HG02973 (cell line): ENCODE results near the gene ADCY2.
"Not testable (repeated sequence)": the region's sequence is repeated elsewhere in the genome, so short reads cannot be mapped to it uniquely, and the experiment has no call there.

ENCODE experiments used
- ATAC-seq: cut with Tn5 transposase; IDR thresholded peaks from one replicate; pipeline ENCODE4 v1.9.1; 2021; ENCODE audit warnings: moderate library complexity; ENCODE audit not compliant: unreplicated experiment

The ADCY2 gene

GRCh38 chr5:7395432-7395946 lies 449 bp upstream of the ADCY2 start:
- no peak for ATAC-seq

DNA sequence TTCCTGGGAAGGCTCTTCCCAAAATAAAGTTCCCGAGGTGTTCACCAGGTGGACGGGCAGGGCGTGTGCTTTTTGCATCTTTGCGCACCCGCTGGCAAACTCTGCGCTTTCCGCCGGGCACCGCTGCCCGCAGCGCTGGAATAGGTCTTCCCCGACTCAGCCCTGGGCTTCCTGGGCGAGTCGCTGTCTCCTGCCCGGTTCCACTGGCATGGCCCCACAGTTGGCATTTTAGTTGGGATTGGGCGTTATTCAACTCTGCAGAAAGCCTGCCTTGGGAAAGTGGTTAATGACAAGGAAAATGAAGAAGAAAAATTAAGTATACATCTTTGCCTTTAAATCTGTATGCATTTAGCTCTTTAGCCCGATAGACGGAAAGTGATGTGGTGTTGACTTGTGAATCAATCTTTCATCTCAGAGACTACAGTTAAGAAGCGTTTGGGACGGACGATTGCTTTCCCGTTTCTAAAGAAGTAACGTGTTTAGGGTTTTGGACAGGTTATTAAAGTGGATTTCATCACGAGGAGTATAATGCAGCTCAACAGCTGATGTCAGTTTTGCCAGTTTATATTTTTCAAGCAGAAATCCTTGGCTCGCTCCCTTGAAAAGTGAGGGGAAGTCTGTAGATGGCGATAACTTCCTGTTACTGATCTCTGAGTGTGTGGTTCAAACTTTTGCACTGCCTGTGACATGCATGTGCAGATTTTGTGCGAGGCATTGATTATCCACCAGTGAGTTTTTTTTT lies 946 bp downstream of the ADCY2 start:
- no peak for ATAC-seq

GRCh38 chr5:7397937-7398336 lies 2.0 kb downstream of the ADCY2 start:
- no peak for ATAC-seq

GRCh38 chr5:7398596-7399280 lies 2.8 kb downstream of the ADCY2 start:
- no peak for ATAC-seq

- no peak for ATAC-seq
These were observed 9.3 kb downstream of the ADCY2 start for GRCh38 chr5:7405277-7405676.

GRCh38 chr5:7410936-7411511 lies 15.1 kb downstream of the ADCY2 start:
- ATAC-seq = no peak

DNA sequence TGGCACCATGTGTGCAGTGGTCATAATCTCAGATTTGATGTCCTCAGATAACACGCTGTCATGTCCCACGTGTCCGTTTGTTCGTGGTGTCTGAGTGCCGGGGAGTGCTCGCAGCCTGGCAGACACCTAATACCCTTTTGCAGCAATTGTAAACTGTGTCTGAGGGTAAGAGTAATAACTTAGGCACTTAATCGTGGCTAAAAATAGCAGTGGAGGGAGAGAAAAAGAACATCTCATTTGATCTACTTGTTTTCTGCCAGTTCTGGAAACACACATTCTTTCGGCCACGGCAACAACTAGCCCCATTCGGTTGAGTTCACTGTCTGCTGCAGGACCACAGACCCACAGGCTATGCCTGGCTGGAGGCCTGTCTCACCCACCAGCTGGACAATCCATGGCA lies 16.5 kb downstream of the ADCY2 start:
- no peak for ATAC-seq

GRCh38 chr5:7415123-7415522 lies 19.2 kb downstream of the ADCY2 start:
- no peak for ATAC-seq

DNA sequence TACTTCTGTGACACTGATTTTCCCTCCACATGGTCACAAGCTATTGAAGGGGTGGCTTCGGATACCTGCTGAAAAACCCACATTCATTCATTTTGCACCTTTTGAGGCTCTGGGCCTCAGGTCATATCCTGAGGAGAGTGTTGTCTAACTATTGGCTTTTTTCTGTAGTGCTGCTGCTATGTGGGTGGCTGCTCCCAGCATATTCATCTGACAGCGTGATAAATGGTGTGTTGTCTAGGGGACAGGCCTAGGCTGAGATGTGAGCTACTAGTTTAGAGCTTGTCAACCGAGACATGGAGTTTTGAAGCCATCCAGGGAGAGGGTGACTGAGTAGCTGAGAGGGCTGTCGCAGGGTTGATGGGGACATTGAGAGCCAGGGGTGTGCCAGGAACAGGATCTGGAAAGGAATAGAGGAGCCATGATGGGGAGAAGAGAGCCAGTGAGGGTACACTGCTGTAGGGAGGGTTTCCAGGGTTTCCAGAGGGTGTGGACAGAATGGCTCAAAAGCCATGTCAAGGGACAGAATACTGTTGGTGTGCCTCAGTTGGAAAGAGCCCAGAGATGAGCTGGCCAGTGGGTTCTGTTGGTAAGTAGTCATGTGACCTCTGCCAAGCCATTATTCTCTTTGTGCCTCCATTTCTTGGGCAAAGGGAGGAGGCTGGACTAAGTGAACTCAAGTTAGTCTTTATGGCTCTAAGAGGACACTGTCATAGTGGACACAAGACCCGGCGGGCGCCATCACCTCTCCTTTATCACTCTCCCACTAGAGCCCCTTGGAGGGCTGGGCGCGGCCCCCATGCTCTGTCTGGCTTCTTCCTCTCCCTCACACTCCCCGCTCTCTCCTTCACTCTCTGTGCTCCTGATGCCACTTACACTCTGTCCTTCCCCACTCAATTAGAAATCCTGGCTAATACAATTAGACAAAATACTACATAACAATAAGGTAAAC lies 19.9 kb downstream of the ADCY2 start:
- ATAC-seq = no peak

DNA sequence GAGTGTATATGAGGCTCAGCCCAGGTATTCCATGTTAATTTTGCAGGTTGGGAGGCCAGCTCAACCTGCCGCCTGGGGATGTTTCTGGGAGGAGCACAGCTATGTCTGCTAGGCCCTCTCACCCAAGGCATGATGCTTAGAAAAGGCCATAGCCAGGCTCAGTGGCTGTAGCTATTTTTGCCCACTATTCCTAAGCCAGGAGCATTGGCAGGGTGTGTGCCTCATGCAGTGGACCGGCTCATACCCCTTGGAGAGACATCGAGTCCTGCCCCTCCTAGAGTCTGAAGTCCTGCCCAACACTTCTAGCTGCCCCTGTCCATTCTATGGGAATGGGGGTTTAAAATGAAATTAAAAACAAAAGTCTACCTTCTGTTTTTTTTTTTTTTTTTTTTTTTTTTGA lies 22.3 kb downstream of the ADCY2 start:
- no peak for ATAC-seq

DNA sequence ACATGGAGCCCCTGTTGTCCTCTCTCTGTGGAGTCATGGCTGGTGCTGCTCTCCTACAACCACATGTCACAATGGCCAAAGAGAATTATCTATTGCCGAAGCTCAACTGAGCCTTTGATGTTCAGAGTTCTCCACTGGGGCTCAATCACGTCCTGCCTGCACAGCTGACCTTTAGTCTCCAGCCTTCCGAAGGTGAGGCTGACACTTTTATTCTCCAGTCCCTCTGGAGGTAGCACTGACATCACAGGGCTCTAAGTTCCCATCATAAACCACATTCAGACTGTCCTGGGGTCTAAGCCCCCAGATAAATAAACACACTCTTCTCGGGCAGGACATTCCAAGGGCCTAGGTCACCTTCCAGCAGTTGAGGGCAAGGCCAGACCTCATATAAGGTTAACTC lies 23.4 kb downstream of the ADCY2 start:
- no peak for ATAC-seq

DNA sequence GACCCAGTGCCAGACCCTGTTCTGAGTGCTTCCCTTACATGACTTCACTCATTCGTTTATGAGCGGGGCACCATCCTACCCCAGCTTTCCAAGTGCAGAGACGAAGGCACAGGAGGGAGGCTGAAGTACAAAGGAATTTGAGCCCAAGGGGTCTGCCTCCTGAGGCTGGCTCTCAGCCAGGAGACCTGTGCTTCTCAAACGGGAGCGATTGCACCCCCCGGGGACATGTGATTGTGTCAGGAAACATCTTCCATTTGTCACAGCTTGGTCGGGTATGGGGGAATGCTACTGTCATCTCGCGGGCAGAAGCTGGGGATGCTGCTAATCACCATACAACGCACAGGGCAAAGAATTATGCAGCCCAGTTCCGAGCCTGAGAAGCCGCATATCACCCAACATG lies 23.9 kb downstream of the ADCY2 start:
- no peak for ATAC-seq

GRCh38 chr5:7420510-7421280 lies 24.8 kb downstream of the ADCY2 start:
- no peak for ATAC-seq

- ATAC-seq = no peak
These were observed 26.6 kb downstream of the ADCY2 start for GRCh38 chr5:7422316-7423106.

GRCh38 chr5:7423231-7423630 lies 27.3 kb downstream of the ADCY2 start:
- ATAC-seq = not testable (repeated sequence)

- ATAC-seq = no peak
These were observed 29.9 kb downstream of the ADCY2 start for GRCh38 chr5:7425830-7426229.

DNA sequence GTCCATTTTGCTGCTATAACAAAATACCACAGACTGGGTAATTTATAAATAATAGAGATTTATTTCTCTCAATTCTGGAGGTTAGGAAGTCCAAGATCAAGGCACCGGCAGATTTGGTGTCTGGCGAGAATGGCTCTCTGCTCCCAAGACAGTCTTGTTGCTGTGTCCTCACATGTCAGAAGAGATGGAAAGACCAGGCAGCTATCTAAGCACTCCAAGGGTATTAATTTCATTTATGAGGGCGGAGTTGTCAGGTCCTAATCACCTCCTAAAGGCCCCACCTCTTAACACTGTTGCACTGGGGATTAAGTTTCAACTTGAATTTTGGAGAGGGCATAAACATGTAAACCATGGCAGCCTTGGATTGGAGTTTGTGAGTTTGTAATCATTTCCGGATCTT lies 30.3 kb downstream of the ADCY2 start:
- ATAC-seq = no peak

- no peak for ATAC-seq
These were observed 39.0 kb downstream of the ADCY2 start for GRCh38 chr5:7434914-7435313.

- ATAC-seq = no peak
These were observed 39.6 kb downstream of the ADCY2 start for GRCh38 chr5:7435503-7435902.
